Keratinocyte (primary cell): ENCODE results near the gene GARNL3.

Source experiments
- EZH2 ChIP-seq: IDR thresholded peaks from one replicate; pipeline ENCODE4 v1.6.1; 2012; ENCODE audit warnings: inconsistent platforms, mild to moderate bottlenecking, low read length, moderate library complexity
- TF ChIP-seq, protein P1 (sequence below), 3 experiments: IDR thresholded peaks in 1 of 3; conservative IDR thresholded peaks in 1 of 3; optimal IDR thresholded peaks in 1 of 3; 2 replicates in 2 of 3; 3 replicates in 1 of 3; pipeline versions ENCODE3 to v1.5.1; 2011; ENCODE audit warnings: low read length in 3 of 3, mild to moderate bottlenecking in 3 of 3, moderate library complexity in 2 of 3, control low read depth in 1 of 3, inconsistent platforms in 1 of 3; ENCODE audit not compliant: insufficient read depth in 2 of 3; ENCODE audit errors: extremely low read depth in 1 of 3

DNA sequence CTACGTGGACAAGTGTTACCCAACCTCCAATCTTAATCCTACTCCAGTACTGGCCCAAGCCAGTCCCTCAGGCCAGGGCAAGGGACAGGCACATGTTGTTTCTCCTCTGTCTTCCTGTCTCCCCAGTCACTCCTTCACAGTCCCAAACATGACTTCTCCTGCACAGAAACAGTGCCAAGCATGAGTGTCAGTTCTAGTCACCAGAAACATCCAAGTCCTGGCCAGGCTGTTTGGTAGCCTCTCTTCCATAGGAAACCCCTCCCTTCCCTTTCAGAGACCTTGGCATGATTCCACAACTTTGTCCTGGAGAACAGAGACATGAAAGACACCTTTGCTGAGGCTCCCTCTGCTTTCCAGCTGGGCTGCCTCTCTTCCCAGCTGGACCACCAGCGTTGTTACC is 76.1 kb downstream of the GARNL3 start:
- no peak for TF ChIP-seq EZH2
- TF ChIP-seq, protein P1, sequence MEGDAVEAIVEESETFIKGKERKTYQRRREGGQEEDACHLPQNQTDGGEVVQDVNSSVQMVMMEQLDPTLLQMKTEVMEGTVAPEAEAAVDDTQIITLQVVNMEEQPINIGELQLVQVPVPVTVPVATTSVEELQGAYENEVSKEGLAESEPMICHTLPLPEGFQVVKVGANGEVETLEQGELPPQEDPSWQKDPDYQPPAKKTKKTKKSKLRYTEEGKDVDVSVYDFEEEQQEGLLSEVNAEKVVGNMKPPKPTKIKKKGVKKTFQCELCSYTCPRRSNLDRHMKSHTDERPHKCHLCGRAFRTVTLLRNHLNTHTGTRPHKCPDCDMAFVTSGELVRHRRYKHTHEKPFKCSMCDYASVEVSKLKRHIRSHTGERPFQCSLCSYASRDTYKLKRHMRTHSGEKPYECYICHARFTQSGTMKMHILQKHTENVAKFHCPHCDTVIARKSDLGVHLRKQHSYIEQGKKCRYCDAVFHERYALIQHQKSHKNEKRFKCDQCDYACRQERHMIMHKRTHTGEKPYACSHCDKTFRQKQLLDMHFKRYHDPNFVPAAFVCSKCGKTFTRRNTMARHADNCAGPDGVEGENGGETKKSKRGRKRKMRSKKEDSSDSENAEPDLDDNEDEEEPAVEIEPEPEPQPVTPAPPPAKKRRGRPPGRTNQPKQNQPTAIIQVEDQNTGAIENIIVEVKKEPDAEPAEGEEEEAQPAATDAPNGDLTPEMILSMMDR (optimal IDR thresholded peaks at IDR 0.05 in 1 of 3, IDR thresholded peaks at IDR 0.05 in 1 of 3, conservative IDR thresholded peaks at IDR 0.05 in 1 of 3; ENCODE audit: extremely low read depth in 1 of 3, insufficient read depth in 2 of 3, low read length in 3 of 3): no peak
